NOMO-1 (cell line): Measurements from ENCODE around the gene MINDY4.
"Not testable (repeated sequence)": the region's sequence is repeated elsewhere in the genome, so short reads cannot be mapped to it uniquely, and the experiment has no call there.

ENCODE experiments used
- DNase-seq, 2 experiments: peaks; one replicate each; lab custom pipeline; 2025; ENCODE audit not compliant: unreplicated experiment in 2 of 2; lab: John Stamatoyannopoulos, UW

The MINDY4 gene

DNA sequence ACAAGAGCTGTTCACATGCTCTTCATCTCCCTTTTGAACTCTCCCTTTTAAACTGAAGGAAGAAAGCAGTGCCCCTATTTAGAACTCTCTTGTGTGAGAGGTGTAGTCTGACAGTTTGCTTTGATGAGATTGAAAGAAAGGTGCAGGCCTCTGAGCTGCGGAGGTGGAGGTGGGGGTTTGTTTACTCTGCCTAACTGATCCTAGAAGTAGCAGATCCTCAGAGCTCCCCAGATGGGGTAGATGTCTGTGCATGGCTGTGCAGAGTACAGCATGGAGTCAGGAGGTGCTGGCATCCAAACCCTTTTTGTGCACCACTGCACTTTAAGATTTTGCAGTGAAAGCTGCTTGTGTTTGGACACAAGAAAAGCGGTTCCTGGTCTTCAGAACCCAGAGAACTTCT is 58.3 kb downstream of the MINDY4 start:
- no peak for DNase-seq

DNA sequence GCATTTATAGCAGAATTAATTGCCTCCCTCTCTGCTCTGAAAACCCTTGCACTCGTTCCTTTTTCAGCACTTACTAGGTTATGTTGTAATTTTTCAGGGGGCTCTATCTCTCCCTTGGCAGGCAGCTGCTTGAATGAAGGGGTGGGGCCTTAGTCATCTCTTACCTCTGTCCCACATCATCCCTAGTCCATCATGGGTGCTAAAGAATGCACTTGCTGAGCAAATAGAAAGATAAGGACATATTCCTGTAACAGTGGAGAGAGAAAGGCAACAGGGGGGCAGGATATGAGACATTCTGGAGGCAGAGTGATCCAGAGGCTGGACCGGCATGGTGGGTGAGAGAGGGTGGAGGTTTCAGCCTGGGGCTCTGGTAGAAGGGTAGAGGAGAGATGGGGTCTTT is 60.0 kb downstream of the MINDY4 start:
- DNase-seq: no peak

DNA sequence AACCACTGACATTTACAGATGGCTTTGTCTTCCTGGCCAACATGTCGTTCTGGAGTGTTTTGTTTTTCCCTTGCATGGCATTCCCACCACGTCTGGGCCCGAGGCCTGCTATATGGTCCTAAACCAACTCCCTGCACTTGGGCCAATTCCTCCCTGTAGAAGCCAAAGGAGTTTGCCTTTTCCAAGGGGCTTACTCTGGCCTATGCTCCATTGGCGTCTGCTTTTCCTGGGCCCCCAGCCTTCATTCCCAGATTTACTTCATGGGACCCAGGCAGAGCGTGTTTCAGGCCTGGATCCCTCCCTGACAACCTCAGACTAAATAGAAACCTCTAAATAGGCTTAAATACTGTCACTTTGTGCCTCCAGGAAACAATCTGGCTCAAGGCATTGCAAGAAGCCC is 60.7 kb downstream of the MINDY4 start:
- DNase-seq: no peak

DNA sequence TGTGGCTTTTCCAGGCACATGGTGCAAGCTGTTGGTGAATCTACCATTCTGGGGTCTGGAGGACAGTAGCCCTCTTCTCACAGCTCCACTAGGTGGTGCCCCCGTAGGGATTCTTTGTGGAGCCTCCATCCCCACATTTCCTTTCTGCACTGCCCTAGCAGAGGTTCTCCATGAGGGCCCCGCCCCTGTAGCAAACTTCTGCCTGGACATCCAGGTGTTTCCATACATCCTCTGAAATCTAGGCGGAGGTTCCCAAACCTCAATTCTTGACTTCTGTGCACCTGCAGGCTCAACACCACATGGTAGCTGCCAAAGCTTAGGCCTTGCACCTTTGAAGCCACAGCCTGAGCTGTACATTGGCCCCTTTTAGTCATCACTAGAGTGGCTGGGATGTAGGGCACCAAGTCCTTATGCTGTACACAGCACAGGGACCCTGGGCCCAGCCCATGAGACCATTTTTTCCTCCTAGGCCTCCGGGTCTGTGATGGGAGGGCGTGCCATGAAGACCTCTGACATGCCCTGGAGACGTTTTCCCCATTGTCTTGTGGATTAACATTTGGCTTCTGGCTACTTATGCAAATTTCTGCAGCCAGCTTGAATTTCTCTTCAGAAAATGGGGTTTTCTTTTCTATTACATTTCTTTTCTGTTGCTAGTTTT is 62.9 kb downstream of the MINDY4 start:
- DNase-seq: not testable (repeated sequence)

DNA sequence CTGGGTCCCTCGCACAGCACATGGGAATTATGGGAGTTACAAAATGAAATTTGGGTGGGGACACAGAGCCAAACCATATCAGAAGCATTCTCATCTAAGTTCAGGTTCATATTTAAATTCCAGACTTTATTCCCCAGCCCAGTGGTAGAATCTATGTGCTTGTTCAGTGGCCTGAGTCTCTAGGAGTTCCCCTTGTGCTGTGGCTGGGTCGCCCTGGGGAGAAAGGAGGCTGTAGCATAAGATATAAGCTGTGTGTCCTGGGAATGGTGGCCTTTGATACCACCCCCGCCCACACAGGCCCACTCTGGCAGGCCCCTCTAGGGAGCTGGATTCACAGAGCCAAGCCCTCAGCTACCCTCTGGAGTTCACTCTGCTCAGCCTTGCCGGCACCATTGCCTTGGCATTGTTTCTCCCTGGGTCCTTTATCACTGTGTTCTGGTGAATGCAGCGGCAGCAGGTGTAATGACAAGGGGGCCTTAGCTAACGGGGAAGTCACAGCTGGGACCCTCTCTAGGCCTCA is 64.2 kb downstream of the MINDY4 start:
- no peak for DNase-seq

DNA sequence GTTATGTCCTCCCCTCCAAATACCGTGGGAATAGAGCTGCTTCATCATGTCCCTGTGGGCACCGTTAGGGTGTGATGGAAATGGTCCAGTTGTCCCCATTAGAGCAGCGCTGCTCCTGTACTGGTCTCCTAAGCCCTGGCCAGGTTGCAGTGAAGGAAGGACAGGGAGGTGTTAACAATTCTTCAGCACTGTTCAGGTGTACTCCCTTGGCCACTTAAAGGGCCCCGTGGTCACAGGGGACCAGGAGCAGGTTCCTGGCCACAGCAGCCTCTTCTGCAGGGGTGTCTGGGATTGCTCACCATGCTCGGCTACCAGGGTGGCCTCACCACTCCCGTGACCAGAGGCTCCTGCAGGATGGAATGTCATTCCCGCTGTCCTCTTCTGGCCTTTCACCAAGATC is 65.8 kb downstream of the MINDY4 start:
- no peak for DNase-seq

DNA sequence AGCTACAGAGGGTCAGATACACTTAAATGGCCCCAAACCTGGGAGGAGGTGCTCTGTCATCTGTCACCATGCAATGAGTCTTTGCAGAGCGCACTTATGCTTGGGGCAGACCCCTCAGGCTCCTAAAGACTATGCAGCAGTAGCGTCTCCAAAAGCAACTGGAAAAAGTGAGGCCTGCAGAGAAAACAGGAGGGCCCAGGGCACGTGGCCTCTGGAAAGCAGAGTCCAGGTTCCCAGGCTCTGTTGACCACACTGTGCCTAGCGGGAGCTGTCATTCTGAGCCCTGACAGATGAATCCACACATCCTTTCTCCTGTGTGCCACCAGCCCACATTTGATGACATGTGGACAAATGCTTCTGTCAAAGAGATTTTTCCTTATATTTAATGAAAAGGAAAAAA is 66.4 kb downstream of the MINDY4 start:
- DNase-seq: no peak

DNA sequence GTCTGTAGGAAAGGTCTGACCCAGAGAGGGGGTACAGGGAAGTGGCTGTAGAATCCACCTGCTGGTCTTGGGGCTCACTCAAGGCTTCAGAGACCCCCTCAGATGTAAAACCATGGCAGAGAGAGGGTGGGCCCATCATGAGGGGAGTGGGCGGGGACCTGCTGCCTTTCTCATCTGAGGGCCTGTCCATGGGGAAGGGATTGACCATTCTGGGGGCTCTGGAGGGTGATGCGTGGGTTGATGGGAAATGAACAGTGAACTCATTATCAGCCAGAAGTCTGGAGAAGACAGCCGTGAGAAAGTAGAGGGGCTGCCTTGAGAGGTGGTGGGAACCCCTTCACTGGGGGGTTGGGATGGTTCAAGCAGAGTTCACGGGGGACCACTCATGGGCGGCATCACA is 66.8 kb downstream of the MINDY4 start:
- no peak for DNase-seq

DNA sequence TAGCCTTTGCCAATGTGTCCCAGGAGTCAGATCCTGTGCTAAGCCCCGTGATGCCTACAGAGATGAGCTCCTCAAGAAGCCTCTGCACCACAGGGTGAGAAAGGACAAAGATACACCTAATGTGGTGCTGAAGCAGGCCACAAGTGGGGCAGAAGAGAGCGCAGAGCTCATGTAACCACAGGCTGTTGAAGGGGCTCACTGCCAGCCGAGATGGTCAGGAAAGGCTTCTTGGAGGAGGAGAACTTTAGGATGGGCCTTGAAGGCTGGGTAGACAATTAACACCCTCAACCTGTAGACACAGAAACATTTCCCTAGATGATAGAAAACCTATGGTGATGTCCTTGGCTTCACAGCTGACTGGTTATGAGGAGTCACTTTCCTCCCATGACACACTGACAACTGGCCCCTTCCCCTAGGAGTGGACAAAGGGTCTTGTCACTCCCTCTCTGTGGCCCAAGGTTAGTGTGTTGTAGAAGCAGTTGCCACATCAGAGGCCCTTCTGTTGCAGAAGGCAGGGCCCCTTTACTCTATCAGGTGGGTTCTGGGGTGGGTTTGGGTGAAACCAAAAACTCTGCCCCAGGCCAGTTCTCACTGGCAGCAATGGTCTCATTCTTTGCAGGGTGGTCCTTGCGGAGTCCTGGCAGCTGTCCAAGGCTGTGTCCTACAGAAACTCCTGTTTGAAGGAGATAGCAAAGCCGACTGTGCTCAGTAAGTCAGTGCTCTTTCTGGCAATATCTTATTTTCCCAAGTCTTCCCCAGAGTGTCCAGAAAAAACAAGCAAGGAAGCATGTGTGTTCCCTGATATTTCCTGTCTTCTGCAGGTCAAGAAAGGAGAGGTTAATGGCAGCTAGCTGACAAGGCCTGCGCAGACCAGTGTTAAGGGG is 69.2 kb downstream of the MINDY4 start:
- no peak for DNase-seq

DNA sequence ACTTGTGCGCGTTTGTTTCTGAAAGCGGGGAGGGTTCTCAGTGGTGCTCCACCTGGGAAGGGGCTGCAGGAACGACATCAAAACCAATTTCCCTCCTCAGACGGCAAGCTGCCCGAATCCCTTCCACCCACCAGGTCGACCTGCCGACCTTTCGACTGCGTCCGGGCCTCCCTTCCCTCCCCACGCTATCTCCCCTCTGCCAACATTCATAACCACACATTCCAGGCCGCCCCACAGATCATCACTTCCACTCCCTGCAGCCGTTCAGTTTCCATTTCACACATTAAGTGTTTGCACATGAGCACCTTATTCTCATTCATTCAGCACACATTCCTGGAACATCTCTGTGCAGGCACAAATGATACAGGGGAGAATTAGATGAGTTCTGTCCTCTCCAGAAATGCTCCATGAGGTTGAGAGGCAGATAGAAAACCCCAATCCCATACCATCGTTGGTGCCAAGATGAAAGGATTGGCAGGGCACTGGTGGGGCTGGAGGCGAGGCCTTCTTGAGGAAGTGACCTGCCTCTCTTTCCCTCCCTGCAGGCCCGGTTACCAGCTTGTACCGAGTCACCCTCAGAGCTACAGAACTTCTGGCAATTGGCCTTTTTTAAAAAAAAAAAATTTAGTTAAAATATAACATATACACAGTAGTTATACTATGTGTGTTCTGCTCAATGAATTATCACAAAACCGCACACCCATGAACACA is 70.0 kb downstream of the MINDY4 start:
- no peak for DNase-seq

DNA sequence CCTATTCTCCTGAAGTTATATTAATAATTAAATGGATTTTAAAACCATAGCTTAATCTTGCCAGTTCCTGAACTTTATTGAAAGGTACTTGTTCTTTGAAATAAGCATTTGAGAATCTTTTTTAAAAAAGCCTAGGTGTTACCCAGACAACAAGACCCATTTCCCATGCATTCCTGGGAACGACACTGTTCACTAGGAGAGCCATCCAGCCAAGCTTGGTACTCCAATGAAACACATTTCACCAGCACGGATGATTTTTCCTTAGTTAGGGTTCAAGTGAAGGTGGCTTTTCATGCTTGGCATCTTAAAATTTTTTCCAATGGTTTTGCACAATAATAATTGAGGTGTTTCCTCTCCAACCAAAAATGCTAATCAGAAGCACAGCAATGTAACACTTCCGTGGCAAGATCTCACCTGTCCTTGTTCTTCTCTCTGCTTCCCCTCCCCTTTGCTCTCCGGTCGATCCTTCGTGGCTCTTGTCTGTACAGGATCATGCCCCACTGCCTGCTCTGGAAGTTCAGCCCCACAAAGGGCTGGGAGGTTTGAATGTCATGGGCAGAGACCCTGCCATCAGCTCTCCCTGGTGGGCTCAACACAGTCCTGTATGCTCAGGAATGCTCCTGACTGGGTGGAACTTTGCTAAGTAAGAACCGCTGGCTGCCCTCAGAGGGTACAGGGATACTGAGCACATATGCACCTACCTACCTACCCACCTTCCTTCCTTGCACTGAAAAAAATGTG is 70.8 kb downstream of the MINDY4 start:
- no peak for DNase-seq

DNA sequence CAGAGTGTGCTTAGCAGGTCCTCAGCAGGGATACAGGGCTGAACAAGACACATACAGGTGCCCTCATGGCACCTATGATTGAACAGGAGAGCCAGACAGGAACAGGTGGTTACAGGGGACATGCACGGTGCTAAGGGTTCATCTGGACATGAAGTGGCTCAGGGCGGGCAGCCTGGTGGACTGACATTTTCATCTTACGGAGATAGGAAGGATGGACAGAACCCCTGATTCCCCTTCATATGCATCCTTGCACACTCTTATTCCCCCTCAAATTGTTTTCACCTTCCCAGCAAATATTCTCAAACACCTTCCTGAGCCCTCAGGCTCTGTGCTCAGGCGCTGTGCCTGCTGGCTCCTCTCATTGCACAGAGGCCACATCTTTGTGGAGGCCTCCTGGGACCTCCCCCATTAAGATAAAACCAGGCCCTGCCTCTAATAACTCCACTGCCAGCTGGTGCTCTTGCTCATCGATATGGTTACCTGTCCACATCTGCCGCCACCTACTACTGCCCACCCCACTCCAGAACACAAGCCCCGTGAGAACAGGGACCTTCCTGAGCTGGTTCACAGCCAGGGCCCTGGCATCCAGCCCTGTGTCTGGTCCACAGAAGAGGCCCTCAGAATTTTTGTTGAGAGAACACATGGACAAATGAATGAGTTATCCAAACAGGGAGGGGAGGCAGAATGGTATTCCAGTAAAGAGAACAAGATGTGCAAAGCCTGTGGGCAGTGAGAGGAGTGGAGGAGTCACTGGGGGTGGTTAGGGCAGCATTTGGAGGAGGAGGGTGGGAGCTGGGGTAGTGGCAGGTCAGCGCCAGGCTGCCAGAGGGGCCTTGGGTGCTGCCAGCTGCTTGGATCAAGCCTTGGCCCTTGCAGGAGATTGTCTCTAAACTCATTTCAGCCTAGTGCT is 71.6 kb downstream of the MINDY4 start:
- no peak for DNase-seq

DNA sequence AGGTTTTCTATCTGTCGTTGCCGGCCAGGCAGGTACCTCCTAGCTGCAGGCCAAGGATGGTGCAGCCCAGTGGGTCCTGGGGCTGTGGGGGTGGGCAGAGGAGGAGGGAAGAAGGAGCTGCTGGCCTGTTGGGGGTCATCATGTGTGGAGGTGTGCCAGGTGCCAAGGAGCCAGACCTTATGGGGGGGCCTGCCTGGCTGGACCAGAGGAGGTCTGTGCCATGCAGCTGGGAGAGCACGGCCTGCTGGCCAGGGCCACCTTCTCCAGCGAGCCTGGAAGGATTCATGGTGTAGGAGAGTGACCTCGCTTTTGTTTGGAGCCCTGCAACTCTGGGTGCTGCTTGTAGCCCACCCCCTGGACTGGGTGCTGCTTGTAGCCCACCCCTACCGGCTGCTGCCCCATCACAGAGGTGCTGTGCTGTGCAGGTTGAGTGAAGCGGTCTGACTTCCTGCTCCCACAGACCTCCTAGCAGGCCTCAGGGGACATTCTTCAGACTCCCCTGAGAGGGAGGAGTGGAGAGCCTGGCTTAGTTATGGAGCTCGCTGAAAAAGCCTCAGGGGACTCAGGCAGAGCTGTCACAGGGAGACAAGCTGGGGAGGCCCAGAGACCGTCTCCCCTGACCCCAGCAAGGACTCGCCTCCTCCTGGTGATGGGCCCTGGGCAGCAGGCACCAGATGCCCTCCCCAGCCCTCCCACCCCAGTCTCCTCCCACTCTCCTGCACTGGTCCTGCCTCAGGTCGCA is 72.7 kb downstream of the MINDY4 start:
- no peak for DNase-seq

DNA sequence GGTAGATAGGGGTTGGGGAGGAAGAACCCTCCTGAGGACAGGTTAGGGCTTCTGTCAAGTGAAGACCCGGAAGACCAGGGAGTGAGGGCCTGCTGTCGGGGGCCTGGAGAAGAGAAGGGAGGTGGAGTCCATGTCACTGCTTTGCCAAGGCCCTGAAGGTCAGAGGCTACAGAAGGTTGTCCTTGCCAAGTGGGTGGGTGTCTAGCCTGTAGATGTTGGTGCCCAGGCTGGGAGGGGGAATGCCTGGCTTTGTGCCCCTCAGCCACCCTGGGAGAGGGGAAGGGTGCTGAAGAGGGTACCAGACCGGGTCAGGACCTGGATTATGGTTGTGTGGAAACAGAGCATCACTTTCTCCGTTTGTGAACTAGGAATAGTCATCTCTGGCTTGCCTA is 73.3 kb downstream of the MINDY4 start:
- DNase-seq: no peak

DNA sequence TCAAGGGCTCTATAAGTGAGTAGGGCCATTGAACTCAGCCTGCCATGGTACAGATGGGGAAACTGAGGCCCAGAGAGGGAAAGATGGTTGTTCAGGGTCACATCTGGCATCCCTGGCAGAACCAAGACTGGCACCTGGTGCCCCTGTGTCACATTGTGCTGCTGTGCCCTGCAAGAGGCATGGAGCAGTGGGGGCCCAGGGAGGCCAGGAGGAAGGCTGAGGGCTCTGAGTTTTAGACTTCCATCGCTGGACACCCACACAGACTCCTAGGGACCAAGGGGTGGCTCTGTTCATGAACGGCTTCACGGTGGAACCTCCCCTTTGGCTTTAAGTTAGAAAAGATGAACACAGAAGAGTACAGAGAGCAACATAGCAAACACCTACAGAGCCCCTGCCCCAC is 73.7 kb downstream of the MINDY4 start:
- DNase-seq: no peak

DNA sequence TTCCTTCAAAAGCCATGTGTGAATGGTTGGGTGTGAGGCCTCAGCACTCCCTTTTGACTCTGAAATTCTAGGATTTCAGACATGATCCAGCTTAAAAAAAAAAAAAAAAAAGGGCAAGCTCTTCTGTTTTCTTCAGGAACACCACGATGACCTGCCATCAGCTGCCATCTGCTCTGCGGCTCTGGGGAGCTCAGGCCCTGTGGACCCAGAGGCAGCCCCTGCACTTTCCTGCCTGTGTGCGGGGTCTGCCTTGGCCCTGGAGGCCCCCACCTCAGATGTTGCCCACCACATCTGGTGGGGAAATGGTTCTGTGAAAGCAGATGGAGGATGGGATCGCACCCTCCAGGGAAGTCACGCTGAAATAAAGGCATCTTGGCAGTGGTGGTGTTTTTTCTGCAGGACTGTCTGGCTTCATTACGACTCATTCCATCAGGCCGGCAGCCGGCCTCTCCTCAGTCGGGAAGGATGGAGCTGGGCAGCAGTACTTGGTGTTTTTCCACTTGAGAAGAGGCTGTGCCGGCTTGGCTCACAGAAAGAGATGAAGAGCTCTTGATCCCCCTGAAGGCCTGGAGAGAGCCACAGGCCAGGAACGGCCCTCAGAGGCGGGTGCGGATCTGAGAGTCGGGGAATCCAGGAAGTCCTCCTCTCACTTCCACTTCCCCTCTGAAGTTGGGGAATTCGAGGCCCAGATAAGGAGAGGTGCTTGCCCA is 74.4 kb downstream of the MINDY4 start:
- DNase-seq: no peak

DNA sequence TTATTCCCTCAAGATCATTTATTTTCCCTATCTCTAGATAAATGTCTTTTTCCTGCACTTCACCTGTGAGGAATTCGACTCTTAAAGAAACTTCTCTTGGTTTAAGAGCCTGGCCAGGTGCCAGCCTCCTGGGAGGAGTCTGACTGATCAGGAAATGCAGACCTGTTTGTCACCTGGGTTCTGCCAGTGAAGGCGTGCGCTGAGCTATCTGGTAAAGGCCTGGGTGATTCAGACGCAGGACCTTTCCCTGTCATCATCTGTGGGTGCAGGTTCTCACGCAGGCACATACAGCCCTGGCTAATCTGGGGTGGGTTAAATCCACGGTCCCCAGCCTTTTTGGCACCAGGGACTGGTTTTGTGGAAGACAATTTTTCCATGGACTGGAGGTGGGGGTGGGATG is 75.2 kb downstream of the MINDY4 start:
- DNase-seq: no peak

DNA sequence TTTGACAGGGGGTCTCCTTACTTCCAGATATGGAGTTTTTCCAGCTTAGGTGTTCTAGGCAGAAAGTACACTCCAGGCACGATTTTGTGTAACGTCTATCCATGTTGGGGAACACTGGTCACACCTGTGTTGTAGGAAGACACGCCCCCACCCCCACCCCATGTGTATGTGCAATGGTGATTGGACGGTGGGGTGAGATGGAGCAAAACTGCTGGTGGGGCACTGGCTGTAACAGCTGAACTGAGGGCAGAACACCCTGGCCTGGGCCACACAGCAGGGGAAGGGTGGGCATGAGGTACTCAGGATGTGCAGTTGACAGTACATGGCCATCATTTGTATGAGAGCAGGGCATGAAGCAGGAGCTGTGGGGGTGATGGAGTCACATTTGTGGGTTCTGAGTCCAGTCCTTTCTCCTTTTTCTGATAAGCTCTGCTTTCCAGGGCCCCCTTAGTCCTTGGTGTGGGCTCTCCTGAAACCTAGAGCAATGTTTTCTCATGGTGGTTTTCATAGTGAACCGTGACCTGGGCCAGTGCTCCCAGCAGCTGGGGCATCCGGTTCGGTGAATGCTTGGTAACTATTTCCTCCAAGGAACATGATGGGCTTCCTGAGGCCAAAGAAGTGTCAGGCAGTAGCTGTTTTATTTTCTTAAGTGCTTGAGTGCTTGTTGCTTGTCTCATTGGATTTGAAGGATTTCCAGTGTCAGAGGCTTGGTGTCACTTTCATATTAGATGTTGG is 77.1 kb downstream of the MINDY4 start:
- DNase-seq: no peak
